Measurements from ENCODE around the gene KLHL24. TPM values are rescaled to one million over a fixed set of nuclear protein-coding genes. Genes with fewer than 3 reads are reported as not detected.

KLHL24 gene
- total RNA-seq, 2 donors from 2014 or later, result 29.6 to 57.2 TPM

DNA sequence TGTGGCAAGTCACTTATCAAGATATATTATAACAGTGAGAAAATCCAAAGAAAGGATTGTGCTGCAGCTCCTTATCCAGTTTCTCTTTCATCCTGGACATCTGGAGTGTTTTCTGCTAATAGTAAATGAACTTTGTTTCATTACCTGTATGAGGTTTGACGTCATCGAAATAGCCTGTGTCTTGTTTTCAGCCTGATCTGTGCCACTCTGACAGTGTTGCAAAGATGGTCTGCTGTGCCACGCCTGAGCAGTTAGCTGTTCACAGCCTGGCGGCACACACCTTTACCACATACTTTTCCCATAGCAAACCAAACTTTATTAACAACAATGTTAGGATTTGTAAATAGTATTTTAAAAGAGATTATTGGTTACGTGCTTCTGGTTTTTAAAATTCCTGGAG is 96.2 kb downstream of the KLHL24 start:
- DNase-seq, result peak in 1 of 2 donors; percentile 12
- peak; percentile 98 for ATAC-seq
- intact Hi-C loops (cut with DNase I, micrococcal nuclease), result no loop called here

DNA sequence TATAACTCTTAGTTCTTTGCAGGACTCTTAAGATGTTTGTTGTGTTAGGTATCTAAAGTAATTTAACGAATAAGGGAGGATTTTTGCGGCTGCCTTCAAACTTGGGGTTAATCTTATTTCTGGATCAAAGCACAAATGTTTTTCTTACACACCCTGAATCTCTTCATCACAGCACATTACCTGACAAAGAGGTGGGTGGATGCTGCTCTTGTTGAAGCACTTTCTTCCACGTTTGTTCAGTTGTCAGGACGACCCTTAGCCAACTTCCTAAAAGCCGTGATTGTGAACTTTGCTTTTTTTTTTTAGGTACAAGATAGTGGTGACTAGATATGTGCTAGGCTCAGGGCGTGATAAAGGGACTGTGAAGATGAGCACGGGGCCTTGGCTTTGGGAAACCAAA is 98.1 kb downstream of the KLHL24 start:
- DNase-seq (no peak), ATAC-seq (no peak)
- intact Hi-C loops (cut with DNase I, micrococcal nuclease), result no loop called here

Other genes with a start within 250 kb of the KLHL24 start
- 1 to 10 TPM in 1 of 2 donors, under 1 TPM in 1; 0.75 to 1.1 TPM for gene MCF2L2, start 207.0 kb upstream of the KLHL24 start, total RNA-seq
- gene KLHL6, start 79.9 kb upstream of the KLHL24 start, total RNA-seq, result 1 to 10 TPM; 1.9 to 3.6 TPM
- 10 to 100 TPM; 14.1 to 15.0 TPM for gene YEATS2, start 62.2 kb downstream of the KLHL24 start, total RNA-seq
- 1 to 10 TPM; 1.3 TPM for gene MAP6D1, start 190.0 kb downstream of the KLHL24 start, total RNA-seq
- gene PARL, start 249.3 kb downstream of the KLHL24 start, total RNA-seq, result 10 to 100 TPM; 60.6 to 78.0 TPM